B cell (primary cell): ENCODE data around the gene TFEC. TPM values are rescaled to one million over a fixed set of nuclear protein-coding genes. Genes with fewer than 3 reads are reported as not detected.

Source experiments
- ATAC-seq: fragments of 200-7000 bp; cut with Tn5 transposase; one replicate; pipeline ENCODE4 v1.10.0; 2021; ENCODE audit warnings: low read depth, mild to moderate bottlenecking, moderate number of reproducible peaks, moderate library complexity
- CTCF ChIA-PET: fragments of 350-600 bp; sonication (Branson Sonifier 250); formaldehyde crosslinking; loops from one replicate; lab custom pipeline; 2021; ENCODE audit warnings: antibody characterized with exemption, inconsistent platforms; lab: Charles Lee
- POLR2A ChIA-PET: fragments of 350-600 bp; sonication (Branson Sonifier 250); formaldehyde crosslinking; loops from one replicate; lab custom pipeline; 2021; ENCODE audit warnings: antibody characterized with exemption; lab: Charles Lee
- DNase-seq: peaks from one replicate; pipeline ENCODE4 v3.0.0; 2013
- H2AFZ ChIP-seq: 2 replicates; pipeline ENCODE4 v1.6.1; 2012; ENCODE audit warnings: mild to moderate bottlenecking, low read depth, low read length; ENCODE audit not compliant: insufficient read depth, poor library complexity, severe bottlenecking
- H3K27ac ChIP-seq, 2 donors: 1 replicate in 1 of 2; 2 replicates in 1 of 2; pipeline ENCODE4 v1.5.1; 2012 to 2013; ENCODE audit warnings: low read length in 2 of 2, mild to moderate bottlenecking in 2 of 2, moderate library complexity in 1 of 2
- H3K27me3 ChIP-seq, 4 experiments: fragments of 200-600 bp in 1 of 4; sonication (generic) in 1 of 4; replicated peaks in 1 of 4; 1 replicate in 2 of 4; 2 replicates in 2 of 4; pipeline versions ENCODE4 v1.6.1 to v1.7.0; 2013 to 2016; ENCODE audit warnings: low read length in 3 of 4, mild to moderate bottlenecking in 2 of 4, mixed read lengths in 1 of 4, moderate library complexity in 1 of 4; ENCODE audit not compliant: insufficient read depth in 4 of 4, control insufficient read depth in 3 of 4; ENCODE audit errors: control extremely low read depth in 1 of 4
- H3K36me3 ChIP-seq, 2 experiments: replicated peaks in 1 of 2; 1 replicate in 1 of 2; 2 replicates in 1 of 2; pipeline versions ENCODE4 v1.6.1 to v1.7.1; 2013; ENCODE audit warnings: low read length in 1 of 2; ENCODE audit not compliant: insufficient read depth in 2 of 2, control insufficient read depth in 1 of 2; ENCODE audit errors: control extremely low read depth in 1 of 2, extremely low read depth in 1 of 2
- H3K4me1 ChIP-seq, 2 donors: fragments of 200-600 bp in 1 of 2; sonication (generic) in 1 of 2; 1 replicate in 1 of 2; 2 replicates in 1 of 2; pipeline versions ENCODE4 v1.5.1 to v1.6.1; 2013 to 2017; ENCODE audit warnings: low read length in 2 of 2; ENCODE audit not compliant: control insufficient read depth in 2 of 2, insufficient read depth in 2 of 2
- H3K4me2 ChIP-seq: replicated peaks from 2 replicates; pipeline ENCODE3; 2012; ENCODE audit warnings: mild to moderate bottlenecking, low read depth, low read length; ENCODE audit not compliant: poor library complexity, severe bottlenecking
- H3K4me3 ChIP-seq, 5 experiments: fragments of 200-600 bp in 1 of 5; sonication (generic) in 1 of 5; 1 replicate in 3 of 5; 2 replicates in 2 of 5; pipeline versions ENCODE4 v1.5.1 to v1.7.0; 2011 to 2016; ENCODE audit warnings: low read length in 4 of 5, mild to moderate bottlenecking in 4 of 5, low read depth in 2 of 5, control low read depth in 1 of 5, moderate library complexity in 1 of 5; ENCODE audit not compliant: insufficient read depth in 1 of 5; ENCODE audit errors: control extremely low read depth in 1 of 5, extremely low read depth in 1 of 5
- H3K79me2 ChIP-seq: fragments of 200-600 bp; sonication (generic); one replicate; pipeline ENCODE4 v1.6.0; 2016; ENCODE audit warnings: low read length; ENCODE audit not compliant: control insufficient read depth, insufficient read depth
- H3K9ac ChIP-seq: fragments of 200-600 bp; sonication (generic); 2 replicates; pipeline ENCODE4 v1.6.1; 2017; ENCODE audit warnings: mild to moderate bottlenecking, low read length, moderate library complexity
- H3K9me3 ChIP-seq, 3 donors: one replicate each; pipeline versions ENCODE4 v1.6.1 to v1.7.1; 2013; ENCODE audit warnings: low read length in 2 of 3; ENCODE audit not compliant: control insufficient read depth in 2 of 3, insufficient read depth in 1 of 3; ENCODE audit errors: control extremely low read depth in 1 of 3
- H4K20me1 ChIP-seq: 2 replicates; pipeline ENCODE4 v1.6.0; 2012; ENCODE audit warnings: mild to moderate bottlenecking, low read length; ENCODE audit not compliant: insufficient read depth, control insufficient read depth, poor library complexity, severe bottlenecking
- H3K27ac Mint-ChIP-seq: one replicate; pipeline ENCODE4 v1.8.0; 2021; ENCODE audit warnings: mixed read lengths
- H3K27me3 Mint-ChIP-seq: one replicate; pipeline ENCODE4 v1.8.0; 2021; ENCODE audit warnings: mixed read lengths
- H3K4me1 Mint-ChIP-seq: one replicate; pipeline ENCODE4 v1.8.0; 2021; ENCODE audit warnings: mixed read lengths
- H3K4me3 Mint-ChIP-seq: one replicate; pipeline ENCODE4 v1.8.0; 2021; ENCODE audit warnings: mixed read lengths
- H3K9me3 Mint-ChIP-seq: one replicate; pipeline ENCODE4 v1.8.0; 2022; ENCODE audit warnings: mixed read lengths; ENCODE audit not compliant: insufficient read depth
- CTCF ChIP-seq: fragments of 200-600 bp; IDR thresholded peaks from one replicate; pipeline ENCODE4 v1.8.0; 2022; ENCODE audit warnings: antibody characterized with exemption, mild to moderate bottlenecking
- EZH2 ChIP-seq: IDR thresholded peaks from 2 replicates; pipeline ENCODE4 v1.6.1; 2012; ENCODE audit warnings: borderline replicate concordance, low read depth, mild to moderate bottlenecking, moderate library complexity, low read length; ENCODE audit not compliant: insufficient read depth, poor library complexity, severe bottlenecking
- intact Hi-C: fragments of 100-400 bp; cut with micrococcal nuclease; formaldehyde crosslinking; loops from one replicate; pipeline ENCODE4 v1.10.0; 2022
- polyA plus RNA-seq: library from polyadenylated mRNA; depleted of rRNA; stranded (reverse); fragments of >200 nt; gene quantifications from 2 replicates; pipeline ENCODE4 v1.2.3, GENCODE V29; 2012
- total RNA-seq, 2 donors: library from RNA; stranded (reverse); fragments of 120-200 nt in 1 of 2; gene quantifications; 1 replicate in 1 of 2; 2 replicates in 1 of 2; pipeline versions ENCODE4 v1.2.3 to v1.2.4, GENCODE V29; 2013 to 2022

Gene TFEC
- total and polyA plus RNA-seq, 2 donors (not counting 1 experiment from before 2014, with no cell fraction given) = 17.3 to 36.3 TPM

- POLR2A ChIA-PET = no interaction called here
- no peaks in the 10 kb centered on the region for H3K4me1 Mint-ChIP-seq
- intact Hi-C loops = no loop called here
- H3K27me3 ChIP-seq = no peaks in the 10 kb centered on the region
- no peaks in the 10 kb centered on the region for H3K27me3 Mint-ChIP-seq
- CTCF ChIA-PET = no interaction called here
- H3K9ac ChIP-seq = no peak overlapping the region
- no peak for TF ChIP-seq EZH2
- TF ChIP-seq CTCF = no peak
- ATAC-seq = no peak
- no peaks in the 10 kb centered on the region for H3K9me3 ChIP-seq
- no peak overlapping the region for H3K27ac ChIP-seq
- H3K79me2 ChIP-seq = no peaks in the 10 kb centered on the region
- no peaks in the 10 kb centered on the region for H3K9me3 Mint-ChIP-seq
- DNase-seq = no peak
- no peak overlapping the region for H3K4me2 ChIP-seq
- H3K36me3 ChIP-seq = no peaks in the 10 kb centered on the region
- no peak overlapping the region for H2AFZ ChIP-seq
- no peaks in the 10 kb centered on the region for H3K4me1 ChIP-seq
- H3K4me3 ChIP-seq = no peak overlapping the region
- no peaks in the 10 kb centered on the region for H4K20me1 ChIP-seq
- H3K4me3 Mint-ChIP-seq = no peak overlapping the region
- no peak overlapping the region for H3K27ac Mint-ChIP-seq
Measured at GRCh38 chr7:115988401-115988800, 42.2 kb downstream of the TFEC start.

- no peaks in the 10 kb centered on the region for H3K9me3 Mint-ChIP-seq
- intact Hi-C loops = no loop called here
- Histone ChIP-seq H3K36me3 (no peaks in the 10 kb centered on the region), H3K4me3 (no peak overlapping the region), H3K27me3 (no peaks in the 10 kb centered on the region), H3K9ac (no peak overlapping the region), H4K20me1 (no peaks in the 10 kb centered on the region), H2AFZ (no peak overlapping the region), H3K79me2 (no peaks in the 10 kb centered on the region), H3K4me1 (no peaks in the 10 kb centered on the region), H3K4me2 (no peak overlapping the region), H3K27ac (no peak overlapping the region), H3K9me3 (no peaks in the 10 kb centered on the region)
- no peak overlapping the region for H3K27ac Mint-ChIP-seq
- CTCF ChIA-PET = no interaction called here
- H3K4me3 Mint-ChIP-seq = no peak overlapping the region
- H3K27me3 Mint-ChIP-seq = no peaks in the 10 kb centered on the region
- ATAC-seq (no peak), DNase-seq (no peak)
- TF ChIP-seq EZH2 (no peak), CTCF (no peak)
- POLR2A ChIA-PET = no interaction called here
- no peaks in the 10 kb centered on the region for H3K4me1 Mint-ChIP-seq
Measured at GRCh38 chr7:115987486-115987885, 43.1 kb downstream of the TFEC start.
